Fibroblast of skin of abdomen (primary cell): Measurements from ENCODE around the gene INHBC.
"Not testable (repeated sequence)": the region's sequence is repeated elsewhere in the genome, so short reads cannot be mapped to it uniquely, and the experiment has no call there.

Source experiments
- DNase-seq: peaks from one replicate; pipeline ENCODE4 v3.0.0-alpha.2; 2013

The INHBC gene

GRCh38 chr12:57487597-57488401, 53.2 kb downstream of the INHBC start, which contains the start of gene MARS1:
MARS1 (plus strand) TSS chr12:57488068; CDS start chr12:57488091, 23 bp downstream.
- DNase-seq: peak; percentile 98

- DNase-seq: no peak
These were observed 54.0 kb downstream of the INHBC start for GRCh38 chr12:57488402-57489156.

GRCh38 chr12:57489157-57489641, 54.6 kb downstream of the INHBC start:
- peak; percentile 24 for DNase-seq

- no peak for DNase-seq
These were observed 55.5 kb downstream of the INHBC start for GRCh38 chr12:57490126-57490525.

GRCh38 chr12:57491393-57492280, 57.1 kb downstream of the INHBC start:
- DNase-seq: no peak

GRCh38 chr12:57495051-57495701, 60.6 kb downstream of the INHBC start:
- not testable (repeated sequence) for DNase-seq

GRCh38 chr12:57496822-57497221, 62.2 kb downstream of the INHBC start:
- no peak for DNase-seq

- no peak for DNase-seq
These were observed 62.9 kb downstream of the INHBC start for GRCh38 chr12:57497223-57498131.

- no peak for DNase-seq
These were observed 63.5 kb downstream of the INHBC start for GRCh38 chr12:57498132-57498502.

- DNase-seq: no peak
These were observed 64.0 kb downstream of the INHBC start for GRCh38 chr12:57498571-57498970.

- DNase-seq: no peak
These were observed 65.6 kb downstream of the INHBC start for GRCh38 chr12:57500213-57500612.
